ENCODE results near the gene HNRNPM. TPM values are rescaled to one million over a fixed set of nuclear protein-coding genes. Genes with fewer than 3 reads are reported as not detected.

Gene HNRNPM
- total RNA-seq, 1 experiment from 2014 or later: 468 TPM

DNA sequence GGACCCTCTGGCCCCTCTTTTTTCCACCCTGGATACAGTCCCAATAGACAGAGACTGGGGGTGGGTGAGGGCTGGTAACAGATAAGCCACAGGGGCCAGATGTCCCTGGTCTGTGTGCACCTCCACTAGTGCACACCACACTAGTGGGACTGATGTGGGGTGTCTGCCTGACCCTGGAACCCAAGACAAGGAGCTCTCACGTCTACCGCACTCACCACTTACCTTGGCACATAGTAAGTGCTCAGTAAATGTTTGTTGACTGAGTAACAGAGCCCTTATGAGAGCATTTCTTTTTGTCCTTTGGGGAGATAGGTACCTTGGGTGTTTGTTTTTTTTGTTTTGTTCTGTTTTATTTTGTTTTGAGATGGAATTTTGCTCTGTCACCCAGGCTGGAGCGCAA is 92.3 kb downstream of the HNRNPM start:
- Mint-ChIP-seq H3K27ac (no peak overlapping the region), H3K27me3 (ENCODE audit: low read depth) (peaks cover 2% of the 10 kb centered on the region), H3K4me3 (no peak overlapping the region), H3K9me3 (no peaks in the 10 kb centered on the region), H3K36me3 (ENCODE audit: insufficient read depth in 1 of 3, low read depth in 3 of 3) (no peaks in the 10 kb centered on the region; a peak in 1 of 7 replicates), H3K4me1 (0 out of 4 replicates have a peak, but pooled peaks cover 0 to 5% of the 10 kb centered on the region in 2 experiments)
- DNase-seq: no peak
- Histone ChIP-seq H3K18ac (ENCODE audit: insufficient read length, low read depth, low read length) (no peak overlapping the region), H2BK5ac (ENCODE audit: insufficient read length, low read length) (no peak overlapping the region), H4K5ac (ENCODE audit: insufficient read length, low read depth, low read length) (no peak overlapping the region), H2BK120ac (ENCODE audit: low read depth, low read length, poor library complexity, severe bottlenecking) (no peak overlapping the region), H3K23ac (ENCODE audit: insufficient read length, low read depth, low read length) (no peak overlapping the region), H3K23me2 (ENCODE audit: insufficient read length, low read depth, low read length, poor library complexity, severe bottlenecking) (no peaks in the 10 kb centered on the region), H4K8ac (replicated peaks; ENCODE audit: insufficient read length, low read depth, low read length) (no peak overlapping the region), H2BK20ac (ENCODE audit: low read depth, low read length, poor library complexity, severe bottlenecking) (no peak overlapping the region), H3T11ph (ENCODE audit: low read length) (no peak overlapping the region), H3K4ac (ENCODE audit: low read depth, low read length) (no peak overlapping the region), H3K79me1 (ENCODE audit: insufficient read depth, low read depth, low read length, poor library complexity, severe bottlenecking) (no peaks in the 10 kb centered on the region), H3K79me2 (ENCODE audit: insufficient read depth, low read length) (no peaks in the 10 kb centered on the region), H3K4me2 (ENCODE audit: insufficient read depth, insufficient read length, low read length) (no peak overlapping the region), H3K9ac (ENCODE audit: extremely low read depth, insufficient read length, low read length) (no peak overlapping the region), H4K91ac (ENCODE audit: insufficient read length, low read depth, low read length) (no peak overlapping the region), H3K4me1 (ENCODE audit: insufficient read depth, low read length) (no peaks in the 10 kb centered on the region), H3K27ac (ENCODE audit: insufficient read length, low read depth, low read length) (no peak overlapping the region), H2BK15ac (ENCODE audit: low read depth, low read length) (no peak overlapping the region), H3K56ac (ENCODE audit: insufficient read length, low read depth, low read length) (no peak overlapping the region), H3K14ac (ENCODE audit: insufficient read depth, low read length) (no peak overlapping the region), H2AFZ (ENCODE audit: low read length) (no peak overlapping the region), H2BK12ac (ENCODE audit: insufficient read length, low read depth, low read length) (no peak overlapping the region), H4K20me1 (ENCODE audit: control insufficient read depth, insufficient read depth, insufficient read length) (no peaks in the 10 kb centered on the region), H3K27me3 (ENCODE audit: insufficient read depth, low read length) (no peaks in the 10 kb centered on the region), H3K9me3 (ENCODE audit: control insufficient read depth, low read depth, low read length) (no peaks in the 10 kb centered on the region), H2AK5ac (ENCODE audit: insufficient read length, low read length) (no peak overlapping the region)
- TF ChIP-seq, protein P1, sequence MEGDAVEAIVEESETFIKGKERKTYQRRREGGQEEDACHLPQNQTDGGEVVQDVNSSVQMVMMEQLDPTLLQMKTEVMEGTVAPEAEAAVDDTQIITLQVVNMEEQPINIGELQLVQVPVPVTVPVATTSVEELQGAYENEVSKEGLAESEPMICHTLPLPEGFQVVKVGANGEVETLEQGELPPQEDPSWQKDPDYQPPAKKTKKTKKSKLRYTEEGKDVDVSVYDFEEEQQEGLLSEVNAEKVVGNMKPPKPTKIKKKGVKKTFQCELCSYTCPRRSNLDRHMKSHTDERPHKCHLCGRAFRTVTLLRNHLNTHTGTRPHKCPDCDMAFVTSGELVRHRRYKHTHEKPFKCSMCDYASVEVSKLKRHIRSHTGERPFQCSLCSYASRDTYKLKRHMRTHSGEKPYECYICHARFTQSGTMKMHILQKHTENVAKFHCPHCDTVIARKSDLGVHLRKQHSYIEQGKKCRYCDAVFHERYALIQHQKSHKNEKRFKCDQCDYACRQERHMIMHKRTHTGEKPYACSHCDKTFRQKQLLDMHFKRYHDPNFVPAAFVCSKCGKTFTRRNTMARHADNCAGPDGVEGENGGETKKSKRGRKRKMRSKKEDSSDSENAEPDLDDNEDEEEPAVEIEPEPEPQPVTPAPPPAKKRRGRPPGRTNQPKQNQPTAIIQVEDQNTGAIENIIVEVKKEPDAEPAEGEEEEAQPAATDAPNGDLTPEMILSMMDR (conservative IDR thresholded peaks at IDR 0.05): no peak
- WGBS (ENCODE audit: extremely low coverage, insufficient read length, low lambda C conversion rate): no CpG with 5 or more reads among the region's 3 CpGs

Other genes starting within 250 kb of the HNRNPM start
- 62.6 and 66.5 TPM in 2 replicates for gene CERS4, start 235.6 kb upstream of the HNRNPM start, total RNA-seq (2021)
- gene CD320, start 136.6 kb upstream of the HNRNPM start, total RNA-seq (2021): 68.1 and 72.1 TPM in 2 replicates
- gene NDUFA7, start 123.6 kb upstream of the HNRNPM start, total RNA-seq (2021): 70.7 and 73.0 TPM in 2 replicates
- 1,885 and 1,988 TPM in 2 replicates for gene RPS28, start 123.5 kb upstream of the HNRNPM start, total RNA-seq (2021)
- gene KANK3, start 101.7 kb upstream of the HNRNPM start, total RNA-seq (2021): 5.3 and 7.7 TPM in 2 replicates
- gene ANGPTL4, start 80.8 kb upstream of the HNRNPM start, total RNA-seq (2021): 1.9 and 2.5 TPM in 2 replicates
- gene RAB11B, start 54.6 kb upstream of the HNRNPM start, total RNA-seq (2021): 106 and 107 TPM in 2 replicates
- 23.1 and 27.5 TPM in 2 replicates for gene MARCHF2, start 31.7 kb upstream of the HNRNPM start, total RNA-seq (2021)
- 0.44 TPM in 2 replicates for gene PRAM1, start 57.7 kb downstream of the HNRNPM start, total RNA-seq (2021)
- 29.3 and 38.1 TPM in 2 replicates for gene ZNF414, start 69.2 kb downstream of the HNRNPM start, total RNA-seq (2021)
- gene MYO1F, start 132.5 kb downstream of the HNRNPM start, total RNA-seq (2021): 1.0 and 1.2 TPM in 2 replicates
- gene ADAMTS10, start 165.7 kb downstream of the HNRNPM start, total RNA-seq (2021): 25.6 and 26.5 TPM in 2 replicates
- not detected in 2 replicates for gene NFILZ, start 185.7 kb downstream of the HNRNPM start, total RNA-seq (2021)

All from H9 (cell line).